Muscle of arm (tissue), 12 donors: ENCODE data around the gene LRMDA. TPM values are rescaled to one million over a fixed set of nuclear protein-coding genes. Genes with fewer than 3 reads are reported as not detected.

Experiments used
- DNase-seq: peaks from one replicate; pipeline ENCODE4 v3.0.0-alpha.2; 2013
- polyA plus RNA-seq, 12 donors: library from polyadenylated mRNA; unstranded; fragments of 120-200 nt; gene quantifications; one replicate each; pipeline ENCODE4 v1.2.1, GENCODE V29; 2013; ENCODE audit not compliant: insufficient read length in 12 of 12

The LRMDA gene
- polyA plus RNA-seq, 12 donors = 3.5 to 6.7 (median 5.2) TPM; not detected in 2

DNA sequence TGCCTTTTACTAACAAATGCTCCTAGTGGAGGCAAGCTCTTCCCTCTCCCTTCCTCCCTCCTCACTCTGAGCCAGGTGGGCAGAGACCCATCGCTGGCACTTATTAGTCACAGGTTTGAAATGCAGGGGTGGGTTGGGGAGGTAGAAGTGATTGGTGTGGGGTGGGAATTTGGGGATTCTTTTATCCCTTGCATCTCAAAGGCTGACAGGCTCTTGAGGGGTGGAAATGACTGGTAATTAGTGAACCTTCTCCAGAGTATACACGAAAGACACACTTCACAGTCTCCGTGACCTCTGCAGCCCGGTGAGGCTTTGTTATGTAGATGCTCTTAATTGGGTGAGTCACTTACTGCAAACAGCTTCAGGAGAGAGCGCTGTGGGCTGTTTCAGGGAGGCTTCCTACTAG, 13.9 kb upstream of the LRMDA start:
- DNase-seq = no peak

DNA sequence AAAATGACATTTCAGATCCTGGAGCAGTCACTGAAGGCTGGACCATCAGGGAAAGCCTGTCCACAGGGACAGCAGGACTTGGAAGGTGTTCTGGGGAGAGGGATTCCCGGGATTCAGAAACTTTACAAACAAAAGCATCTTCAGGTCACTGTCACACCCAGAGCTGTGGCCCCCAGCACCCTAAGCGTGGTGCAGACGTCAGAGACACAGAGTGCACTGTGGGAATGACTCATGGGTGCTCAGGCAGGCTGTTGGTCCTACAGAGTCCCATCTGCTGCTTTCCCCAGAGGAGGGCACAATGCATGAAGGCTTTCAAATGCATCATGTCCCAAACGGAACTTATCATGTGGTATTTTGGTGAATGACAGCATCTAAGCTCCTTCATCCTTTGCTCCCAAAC, 13.1 kb upstream of the LRMDA start:
- DNase-seq = no peak

DNA sequence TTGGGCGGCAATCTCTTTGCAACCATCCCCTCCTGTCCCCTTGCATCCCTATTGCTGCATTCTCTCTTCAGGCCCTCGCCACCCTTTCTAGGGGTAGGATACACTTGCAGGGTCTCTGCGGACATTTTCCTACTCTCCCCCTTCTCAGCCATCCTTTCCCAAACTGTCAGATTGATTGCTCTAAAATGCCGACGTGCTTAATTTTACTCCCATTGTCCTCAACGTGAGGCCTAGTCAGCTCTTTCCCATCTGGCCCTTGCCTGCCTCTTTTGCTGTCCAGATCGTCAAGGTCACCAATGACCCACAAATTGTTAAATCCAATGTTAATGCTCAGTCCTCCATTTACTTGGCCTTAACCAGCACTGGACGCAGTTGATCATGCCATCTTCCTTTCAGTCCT, 12.7 kb upstream of the LRMDA start:
- no peak for DNase-seq

DNA sequence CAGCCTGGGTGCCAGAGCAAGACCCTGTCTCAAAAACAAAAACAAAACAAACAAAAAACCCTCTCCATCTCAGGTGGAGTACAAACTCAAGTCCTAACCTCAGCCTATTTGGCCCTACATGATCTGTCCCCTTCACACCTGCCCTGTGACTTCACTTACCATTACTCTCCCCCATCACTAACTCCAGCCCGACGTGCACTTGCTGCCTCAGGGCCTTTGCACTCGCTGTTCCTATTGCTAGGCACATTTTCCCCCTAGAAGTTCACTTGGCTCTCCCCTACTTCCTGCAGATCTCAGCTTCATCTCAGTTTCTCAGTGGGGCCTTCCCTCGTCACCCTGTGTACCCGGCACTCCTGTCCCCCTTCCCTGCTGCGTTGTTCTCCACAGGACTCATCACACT, 8.5 kb upstream of the LRMDA start:
- DNase-seq = no peak

DNA sequence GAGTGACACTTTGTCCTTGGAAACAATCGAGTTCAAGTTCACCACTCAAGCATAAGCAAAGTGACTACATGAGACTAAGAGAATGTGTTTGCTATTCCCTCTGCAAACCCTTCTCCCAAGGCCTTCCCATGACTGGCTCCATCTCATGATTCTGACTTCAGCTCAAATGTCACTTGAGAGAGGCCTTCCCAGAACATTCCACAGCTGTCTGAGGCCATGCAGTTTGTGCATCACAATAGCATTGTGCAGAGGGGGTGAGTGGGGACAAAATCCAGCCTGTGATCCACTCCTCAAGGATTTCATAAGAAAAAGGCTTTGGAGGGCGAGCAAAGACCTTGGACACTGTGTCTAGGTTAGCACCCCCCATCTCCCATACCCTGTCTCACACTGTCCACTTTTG, 6.9 kb upstream of the LRMDA start:
- no peak for DNase-seq

DNA sequence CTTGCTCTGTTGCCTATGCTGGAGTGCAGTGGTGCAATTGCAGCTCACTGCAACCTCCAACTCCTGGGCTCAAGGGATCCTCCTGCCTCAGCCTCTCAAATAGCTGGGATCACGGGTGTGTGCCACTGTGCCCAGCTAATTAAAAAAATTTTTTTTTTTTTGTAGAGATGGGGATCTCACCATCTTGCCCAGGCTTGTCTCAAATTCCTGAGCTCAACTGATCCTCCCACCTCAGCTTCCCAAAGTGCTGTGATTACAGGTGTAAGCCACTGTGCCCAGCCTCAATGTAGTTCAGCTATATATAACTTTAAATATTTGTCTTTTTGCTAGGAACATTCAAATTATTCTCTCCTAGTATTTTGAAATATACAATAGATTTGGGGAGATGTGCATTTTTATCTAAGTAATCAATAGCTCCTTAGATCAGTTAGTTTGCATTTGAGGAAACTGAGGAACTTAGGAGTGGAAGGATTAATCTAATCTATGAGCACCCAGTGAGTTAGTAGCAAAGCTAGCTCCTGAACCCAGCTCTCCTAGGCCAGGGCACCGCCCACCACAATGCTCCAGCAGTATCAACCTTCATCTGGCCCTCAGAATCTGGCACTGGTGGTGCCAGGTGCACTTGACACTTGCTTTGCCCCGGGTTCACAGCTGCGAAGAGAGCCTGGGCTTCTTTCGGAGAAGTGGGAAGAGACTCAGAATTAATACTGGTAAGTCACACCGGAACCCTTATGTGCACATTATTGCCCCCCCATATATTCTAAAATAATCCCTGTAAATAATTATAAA, 5.9 kb upstream of the LRMDA start:
- no peak for DNase-seq

DNA sequence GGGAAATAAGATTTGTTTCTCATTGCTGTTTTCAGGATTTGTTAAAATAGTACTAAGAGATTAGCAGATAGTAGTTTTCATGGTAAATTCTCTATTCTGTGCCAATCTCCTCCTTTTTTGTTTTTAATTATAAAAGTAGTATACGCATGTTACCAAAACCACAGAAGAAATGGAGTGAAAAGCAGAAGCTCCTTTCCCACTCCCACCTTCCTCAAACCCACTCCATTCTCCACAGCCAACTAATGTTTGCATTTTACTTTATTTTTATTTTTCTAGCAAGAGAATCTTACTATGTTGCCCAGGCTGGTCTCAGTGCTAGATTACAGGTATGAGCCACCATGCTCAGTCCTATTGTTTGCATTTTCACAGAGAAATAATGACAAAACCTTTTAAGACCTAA, 4.5 kb upstream of the LRMDA start:
- no peak for DNase-seq

DNA sequence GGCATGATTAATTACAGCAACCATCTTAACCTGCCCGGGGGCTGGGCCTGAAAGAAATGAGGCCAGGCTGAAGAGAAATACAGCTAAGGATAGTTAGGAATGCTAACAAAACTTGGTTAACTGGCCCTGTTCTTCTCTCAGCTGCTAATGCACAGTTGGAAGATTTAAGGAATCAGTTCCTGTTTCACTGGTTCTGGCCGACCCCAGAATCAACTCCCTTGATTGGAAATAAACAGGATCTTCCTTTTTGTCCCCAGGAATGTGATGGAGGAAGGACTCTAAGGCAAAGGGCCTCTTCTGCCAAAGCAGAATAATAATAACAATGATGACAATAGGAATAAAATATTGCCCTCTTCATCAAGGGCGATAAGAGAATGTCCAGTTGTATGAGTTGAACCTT, 3.5 kb upstream of the LRMDA start:
- DNase-seq = no peak

DNA sequence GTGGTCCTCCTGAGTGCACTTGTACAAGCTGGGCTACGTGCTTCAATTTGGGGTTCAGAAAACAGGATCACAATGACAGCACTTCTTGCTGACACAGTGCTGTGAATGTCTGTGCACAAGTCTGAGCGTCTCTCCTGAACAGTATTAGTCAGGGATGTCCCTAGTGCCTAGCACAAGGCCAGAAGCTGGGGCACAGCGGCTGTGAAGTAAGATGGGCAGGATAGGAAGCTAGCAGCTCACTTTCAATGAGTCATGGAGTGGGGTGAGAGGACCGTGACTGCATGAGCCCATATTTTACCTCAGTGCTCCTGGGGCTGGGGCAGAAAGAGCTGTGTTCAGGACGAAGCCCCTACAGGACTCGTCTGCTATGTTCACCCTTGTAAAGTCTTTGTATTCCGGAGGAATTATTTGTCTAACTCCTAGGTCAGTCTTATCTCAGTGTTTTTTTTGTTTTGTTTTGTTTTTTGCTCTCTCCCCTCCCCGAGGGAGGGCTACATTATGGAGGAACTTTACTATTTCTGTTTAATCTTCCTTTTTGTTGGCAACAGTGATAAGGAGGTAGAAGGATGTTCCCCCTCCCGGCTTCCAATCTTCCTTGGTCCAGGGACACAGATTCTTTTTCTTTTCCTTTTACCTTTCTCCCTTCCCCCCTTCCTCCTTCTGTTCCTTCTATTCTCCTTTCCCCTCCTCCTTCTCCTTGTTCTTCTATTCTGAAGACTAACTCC, 2.8 kb upstream of the LRMDA start:
- no peak for DNase-seq

DNA sequence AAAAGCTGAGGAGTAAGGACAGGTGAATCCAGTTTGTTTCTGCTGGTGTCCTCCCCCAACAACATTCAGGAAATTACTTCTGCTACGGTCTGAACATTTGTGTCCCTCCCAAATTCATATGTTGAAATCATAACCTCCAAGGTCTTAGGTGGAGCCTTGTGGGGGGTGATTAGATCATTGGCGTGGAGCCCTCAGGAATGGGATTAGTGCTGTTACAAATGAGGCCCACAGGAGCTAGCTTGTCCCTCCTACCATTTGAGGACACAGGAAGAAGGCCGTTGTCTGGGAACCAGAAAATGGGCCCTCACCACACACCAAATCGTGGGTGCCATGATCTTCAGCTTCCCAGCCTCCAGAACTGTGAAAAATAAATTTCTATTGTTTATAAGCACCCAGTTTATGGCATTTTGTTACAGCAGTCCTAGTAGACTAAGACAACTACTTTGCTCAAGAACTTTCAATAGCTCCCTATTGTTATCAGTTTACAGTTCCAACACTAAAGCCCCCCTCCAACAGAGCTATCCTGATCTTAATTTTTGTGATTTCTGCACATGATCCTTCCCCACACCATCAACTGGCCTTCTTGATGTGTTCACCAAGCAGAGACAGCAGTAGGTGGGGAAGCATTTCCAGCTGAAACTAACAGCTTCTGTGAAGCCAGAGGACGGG, 2.1 kb upstream of the LRMDA start:
- DNase-seq = no peak

DNA sequence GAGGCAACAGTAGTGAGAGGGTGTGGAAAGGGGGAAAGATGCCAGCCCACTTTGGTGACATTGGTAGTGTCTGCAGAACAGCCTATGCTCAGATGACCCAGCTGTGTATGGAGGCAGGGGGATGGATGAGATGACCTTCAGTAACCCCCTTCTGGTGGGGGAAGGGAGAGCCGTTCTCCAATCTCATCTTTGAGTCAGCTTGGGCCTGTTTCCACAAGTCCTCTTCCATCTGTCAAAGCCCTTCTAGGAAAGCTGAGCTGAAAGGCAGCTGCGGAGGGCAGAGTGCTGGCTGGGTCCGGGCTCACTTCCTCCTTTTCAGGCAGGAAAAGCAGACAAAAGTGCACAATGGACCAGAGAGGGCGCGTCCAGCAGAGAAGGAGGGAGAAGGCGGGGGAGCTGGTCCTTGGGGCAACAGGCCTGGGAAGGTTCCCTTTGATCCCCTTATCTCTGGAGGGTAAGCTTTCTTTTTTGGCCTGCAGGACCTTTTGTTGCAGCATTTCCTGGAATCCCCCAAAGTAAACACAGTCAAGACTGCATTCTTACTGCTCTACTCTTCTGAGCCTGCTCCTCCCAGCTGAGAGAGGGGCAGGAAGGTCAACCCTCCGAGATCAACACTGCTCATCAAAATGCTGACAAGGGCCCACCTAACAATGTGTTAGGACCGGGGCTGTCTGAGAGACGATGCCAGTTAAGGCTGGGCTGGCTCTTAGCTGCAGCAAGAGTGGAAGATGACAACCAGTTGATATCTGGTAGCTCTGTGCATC, 1.2 kb upstream of the LRMDA start:
- no peak for DNase-seq

DNA sequence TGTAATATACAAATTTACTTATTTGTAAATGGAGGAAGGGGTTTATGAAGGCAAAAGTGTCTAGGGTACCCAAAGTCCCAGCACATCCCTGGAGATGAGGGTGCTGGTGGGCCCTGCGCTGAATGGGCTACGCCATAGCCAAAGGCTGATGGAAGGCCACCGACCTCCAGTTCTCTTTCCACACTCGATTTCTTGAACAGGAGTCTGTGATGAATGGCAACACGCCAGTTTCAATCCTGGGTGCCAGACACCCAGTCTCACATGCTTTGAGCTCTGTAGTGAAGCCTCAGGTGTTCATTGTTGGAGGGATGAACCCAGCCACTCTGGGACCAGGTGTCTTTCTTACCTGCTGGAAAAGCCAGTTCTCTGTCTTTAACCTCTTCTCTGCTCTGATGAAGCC, 752 bp downstream of the LRMDA start:
- no peak for DNase-seq

DNA sequence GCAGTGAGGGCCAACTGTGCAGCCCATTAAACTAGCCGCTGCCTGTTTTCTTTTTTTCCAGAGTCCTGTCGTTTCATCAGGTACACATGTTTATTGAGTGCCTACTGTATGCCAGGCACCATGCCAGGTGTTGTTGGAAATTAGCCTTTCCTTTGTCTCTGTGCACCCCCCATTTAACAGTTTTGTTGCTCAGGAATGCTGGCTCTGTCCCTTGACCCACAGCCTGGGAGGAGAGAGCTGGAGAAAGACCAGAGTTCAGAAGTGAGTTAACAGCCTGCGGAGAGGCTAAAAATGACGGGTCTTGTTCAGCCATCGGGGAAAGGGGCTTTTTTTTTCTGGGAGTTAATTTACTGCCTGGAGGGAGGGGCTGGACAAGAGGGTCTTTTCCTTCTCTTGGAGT, 1.3 kb downstream of the LRMDA start:
- DNase-seq = no peak

DNA sequence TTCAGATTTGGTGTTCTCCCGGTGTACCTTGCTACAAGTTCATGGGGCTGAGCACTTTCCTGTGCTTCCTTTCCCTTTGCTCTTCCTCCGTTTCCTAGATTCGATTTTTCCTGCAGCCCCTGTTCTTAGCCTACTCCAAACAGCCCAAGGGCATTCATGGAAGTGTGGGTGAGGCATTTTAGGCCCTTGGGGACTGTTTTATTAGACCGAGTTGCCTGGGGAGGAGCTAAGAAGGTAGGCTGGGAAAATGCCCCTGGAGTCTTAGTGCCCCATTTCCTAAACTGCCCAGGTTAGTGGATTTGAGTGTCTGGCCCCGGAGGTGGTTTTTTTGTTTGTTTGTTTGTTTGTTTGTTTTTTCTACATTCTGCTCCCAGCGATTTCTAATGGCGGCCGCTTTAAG, 1.8 kb downstream of the LRMDA start:
- DNase-seq = no peak

DNA sequence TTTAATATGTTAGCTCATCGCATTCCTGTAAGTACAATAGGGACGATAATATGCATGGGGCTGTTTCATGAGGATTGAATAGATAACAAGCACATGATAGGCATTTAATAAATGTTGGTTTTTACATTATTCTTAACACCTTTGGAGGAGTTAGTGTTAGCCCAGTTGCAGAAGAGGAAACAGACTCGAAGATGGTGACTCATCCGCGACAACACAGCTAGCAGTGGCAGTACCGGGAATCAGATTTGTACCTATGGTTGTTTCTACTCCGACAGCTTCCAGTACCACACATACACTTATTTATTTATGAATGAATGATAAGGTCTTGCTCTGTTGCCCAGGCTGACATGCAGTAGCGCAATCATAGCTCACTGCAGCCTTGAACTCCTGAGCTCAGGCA, 2.9 kb downstream of the LRMDA start:
- no peak for DNase-seq

DNA sequence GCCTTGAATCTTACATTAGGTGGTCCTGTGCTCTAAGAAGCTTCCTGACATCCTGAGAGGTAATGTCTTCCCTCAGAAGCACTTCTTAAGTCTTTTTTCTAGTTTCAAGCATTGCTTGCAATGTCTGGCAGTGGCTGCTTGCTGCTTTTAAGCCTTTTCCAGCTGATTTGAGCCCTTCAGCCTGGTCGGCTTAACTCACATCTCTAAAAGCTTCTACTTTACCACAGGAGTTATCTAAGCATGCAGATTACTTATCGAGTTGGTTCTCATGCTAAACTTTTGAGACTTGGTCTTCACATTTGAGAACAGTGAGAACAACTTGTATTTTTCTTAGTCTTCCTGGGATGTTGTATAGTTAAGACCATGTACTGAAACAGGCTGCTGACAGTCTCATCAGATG, 3.9 kb downstream of the LRMDA start:
- DNase-seq = no peak

DNA sequence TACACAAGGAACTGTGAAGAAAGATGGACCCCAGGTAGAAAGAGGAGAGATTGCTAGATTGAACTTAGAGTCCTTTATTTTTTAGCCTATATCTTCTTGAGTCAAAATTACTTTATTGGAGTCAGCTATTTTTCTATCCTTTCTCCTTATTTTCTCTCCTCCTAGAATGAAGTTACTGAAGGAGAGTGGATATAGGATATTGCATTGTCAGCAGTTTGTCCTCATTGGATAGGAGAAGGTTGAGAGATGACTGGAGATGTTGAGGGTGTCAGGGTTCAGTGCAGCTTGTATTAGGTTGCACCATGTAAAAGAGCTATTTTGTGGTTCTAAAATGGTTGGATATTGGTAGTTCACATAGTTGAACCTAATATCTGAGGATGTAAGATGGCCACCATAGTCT, 5.5 kb downstream of the LRMDA start:
- no peak for DNase-seq

DNA sequence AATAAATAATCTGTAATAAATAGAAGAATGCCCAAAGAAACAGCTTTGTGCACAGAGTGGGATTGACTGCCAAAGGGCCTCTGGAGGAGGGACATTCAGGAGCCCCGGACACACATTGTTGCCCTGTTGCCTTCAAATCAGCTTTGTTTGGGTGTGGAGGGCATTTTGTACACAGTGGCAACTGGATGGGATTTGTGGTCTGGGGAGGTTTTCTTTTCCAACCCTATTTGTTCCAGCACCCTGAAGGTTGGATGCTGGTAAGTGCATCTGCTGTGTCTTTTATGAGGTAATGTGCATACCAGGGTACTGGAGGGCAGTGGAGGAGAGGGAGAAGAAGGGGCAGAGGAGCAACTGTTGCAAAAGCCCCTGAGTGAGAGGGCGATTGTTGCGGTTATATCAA, 6.3 kb downstream of the LRMDA start:
- no peak for DNase-seq

DNA sequence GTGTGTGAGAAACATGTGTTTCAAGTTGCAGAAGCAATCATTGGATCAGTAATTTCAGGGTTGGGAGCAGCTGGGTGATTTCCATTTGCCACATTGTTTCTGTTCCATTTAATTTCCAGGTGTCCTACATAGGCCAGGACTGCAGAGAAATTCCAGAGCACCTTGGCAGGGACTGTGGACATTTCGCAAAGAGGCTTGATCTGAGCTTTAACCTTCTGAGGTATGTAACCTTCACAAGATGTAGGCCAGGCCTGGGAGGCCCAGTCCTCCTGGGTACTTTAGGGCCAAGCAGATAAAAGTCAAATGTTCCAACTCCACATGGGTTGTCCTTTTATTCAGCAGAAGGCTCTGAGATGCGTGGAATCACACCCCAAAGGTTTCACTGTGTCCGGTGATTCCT, 6.9 kb downstream of the LRMDA start:
- no peak for DNase-seq

DNA sequence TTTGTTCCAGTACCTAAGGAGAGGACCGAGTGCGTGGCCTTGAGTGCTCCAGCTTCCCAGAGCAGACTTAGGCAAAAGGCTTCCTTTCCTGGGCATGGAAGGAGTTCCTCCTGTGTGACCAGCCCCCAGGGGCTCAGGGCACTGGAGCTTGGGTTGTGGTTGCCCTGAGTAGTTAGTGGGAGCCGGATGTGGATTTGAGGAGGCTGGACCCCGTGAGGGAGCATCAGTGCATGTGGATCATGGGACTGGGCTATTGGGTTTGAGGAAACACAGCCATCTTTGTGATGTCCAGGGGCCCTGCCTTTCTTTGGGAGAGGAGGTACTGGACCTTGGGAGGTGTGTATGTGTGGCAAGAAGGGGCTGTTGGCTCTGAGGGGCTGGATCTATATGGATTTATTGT, 8.4 kb downstream of the LRMDA start:
- no peak for DNase-seq

DNA sequence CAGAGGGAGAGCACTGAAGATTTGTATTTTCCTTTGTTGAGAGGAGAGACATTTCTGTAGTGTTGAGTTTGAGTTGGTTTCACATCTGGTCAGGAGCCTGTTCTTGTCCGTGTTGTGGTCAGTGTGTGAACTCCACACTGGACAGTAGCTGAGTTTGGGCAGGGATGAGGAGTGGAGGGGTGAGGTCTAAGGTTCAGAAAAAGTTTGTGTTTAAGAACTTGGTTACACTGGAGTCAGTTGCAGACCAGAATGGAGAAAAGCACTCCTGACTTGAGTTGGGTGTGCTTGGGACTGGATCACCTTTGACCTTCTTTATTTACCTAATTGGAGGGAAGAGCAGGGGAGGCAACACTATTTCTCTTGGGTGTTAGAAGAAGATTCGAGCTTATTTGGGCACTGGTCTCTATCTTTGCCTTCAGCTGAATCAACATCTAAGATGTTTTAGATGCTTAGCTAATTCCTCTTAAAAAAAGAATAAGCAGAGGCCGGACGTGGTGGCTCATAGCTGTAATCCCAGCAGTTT, 8.9 kb downstream of the LRMDA start:
- DNase-seq = no peak

DNA sequence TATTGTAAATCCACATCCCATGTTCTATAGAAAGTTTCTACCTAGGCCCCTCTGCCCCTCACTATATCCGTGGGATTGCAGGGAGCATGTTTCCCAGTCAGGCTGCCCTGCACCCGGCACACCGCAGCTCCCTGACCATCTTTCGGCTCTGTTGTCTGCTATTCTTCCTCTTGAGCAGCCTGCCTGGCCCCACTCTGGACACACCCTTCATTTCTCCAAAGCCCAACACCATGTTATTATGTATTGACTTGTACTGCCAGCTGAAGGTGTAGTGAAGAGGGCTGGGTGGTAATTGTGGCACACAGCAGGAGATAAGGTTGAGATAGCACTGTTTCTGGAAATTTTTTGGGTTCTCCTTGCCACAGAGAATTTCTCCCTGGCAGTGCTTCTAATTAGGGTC, 9.8 kb downstream of the LRMDA start:
- no peak for DNase-seq
